Erythroblast (primary cell): ENCODE measurements around the gene PPP1R2.

Experiments used
- DNase-seq, 2 experiments: peaks; one replicate each; lab custom pipeline; 2025; lab: John Stamatoyannopoulos, UW
- GATA1 ChIP-seq: IDR thresholded peaks from 2 replicates; pipeline ENCODE4 v1.6.1; 2011; ENCODE audit warnings: low read depth, mild to moderate bottlenecking, control low read depth, low read length, moderate library complexity
- POLR2A ChIP-seq: IDR thresholded peaks from 2 replicates; pipeline ENCODE4 v1.6.1; 2011; ENCODE audit warnings: mild to moderate bottlenecking, low read length

Gene PPP1R2

GRCh38 chr3:195574497-195575304 lies 31.6 kb upstream of the PPP1R2 start:
- TF ChIP-seq POLR2A (no peak), GATA1 (no peak)
- no peak for DNase-seq

- DNase-seq, result no peak
- no peak for TF ChIP-seq POLR2A
- no peak for TF ChIP-seq GATA1
Observed at GRCh38 chr3:195573611-195574496, 30.7 kb upstream of the PPP1R2 start.

GRCh38 chr3:195571361-195571760 lies 28.2 kb upstream of the PPP1R2 start:
- TF ChIP-seq POLR2A (no peak), GATA1 (no peak)
- no peak for DNase-seq

- no peak for DNase-seq
- TF ChIP-seq GATA1 (no peak), POLR2A (no peak)
Observed at GRCh38 chr3:195570912-195571311, 27.8 kb upstream of the PPP1R2 start.

GRCh38 chr3:195570344-195570743 lies 27.2 kb upstream of the PPP1R2 start:
- DNase-seq, result no peak
- no peak for TF ChIP-seq GATA1
- no peak for TF ChIP-seq POLR2A

GRCh38 chr3:195568630-195569029 lies 25.5 kb upstream of the PPP1R2 start:
- DNase-seq, result no peak
- TF ChIP-seq GATA1 (no peak), POLR2A (no peak)

- TF ChIP-seq GATA1 (no peak), POLR2A (no peak)
- no peak for DNase-seq
Observed at GRCh38 chr3:195566797-195567196, 23.7 kb upstream of the PPP1R2 start.

- no peak for DNase-seq
- no peak for TF ChIP-seq GATA1
- TF ChIP-seq POLR2A, result no peak
Observed at GRCh38 chr3:195565716-195566115, 22.6 kb upstream of the PPP1R2 start.

- no peak for TF ChIP-seq GATA1
- no peak for TF ChIP-seq POLR2A
- no peak for DNase-seq
Observed at GRCh38 chr3:195563317-195563716, 20.2 kb upstream of the PPP1R2 start.

GRCh38 chr3:195559723-195560409 lies 16.7 kb upstream of the PPP1R2 start:
- DNase-seq, result no peak
- no peak for TF ChIP-seq GATA1

- no peak for TF ChIP-seq GATA1
- no peak for TF ChIP-seq POLR2A
- peak in 1 of 2 experiments; percentile 19 for DNase-seq
Observed at GRCh38 chr3:195558602-195559001, 15.5 kb upstream of the PPP1R2 start.

- TF ChIP-seq GATA1 (no peak), POLR2A (no peak)
Observed at GRCh38 chr3:195557322-195557721, 14.2 kb upstream of the PPP1R2 start.

GRCh38 chr3:195556390-195556789 lies 13.3 kb upstream of the PPP1R2 start:
- DNase-seq, result peak; percentile 48 to 54

More at GRCh38 chr3:195557322-195557721, 14.2 kb upstream of the PPP1R2 start:
- no peak for DNase-seq

More at GRCh38 chr3:195556390-195556789, 13.3 kb upstream of the PPP1R2 start:
- TF ChIP-seq POLR2A (no peak), GATA1 (no peak)
